GM18873 (cell line): Measurements from ENCODE around the gene KIFBP.
A peak's percentile ranks its signal among the peaks of the same experiment; 100 is the strongest.
"Not testable (repeated sequence)": the region's sequence is repeated elsewhere in the genome, so short reads cannot be mapped to it uniquely, and the experiment has no call there.

Experiments used
- ATAC-seq: cut with Tn5 transposase; IDR thresholded peaks from one replicate; pipeline ENCODE4 v1.9.1; 2021; ENCODE audit warnings: mild to moderate bottlenecking, moderate library complexity, moderate number of reproducible peaks; ENCODE audit not compliant: unreplicated experiment, low FRiP score

The KIFBP gene

GRCh38 chr10:68988530-68989316, at the start of gene KIFBP:
KIFBP (plus strand) TSS chr10:68988803; CDS start chr10:68988833, 30 bp downstream.
- peak; percentile 62 for ATAC-seq

GRCh38 chr10:68938884-68939283, 49.7 kb upstream of the KIFBP start:
- ATAC-seq: no peak

- ATAC-seq: not testable (repeated sequence)
Observed at GRCh38 chr10:68940917-68941316, 47.7 kb upstream of the KIFBP start.

DNA sequence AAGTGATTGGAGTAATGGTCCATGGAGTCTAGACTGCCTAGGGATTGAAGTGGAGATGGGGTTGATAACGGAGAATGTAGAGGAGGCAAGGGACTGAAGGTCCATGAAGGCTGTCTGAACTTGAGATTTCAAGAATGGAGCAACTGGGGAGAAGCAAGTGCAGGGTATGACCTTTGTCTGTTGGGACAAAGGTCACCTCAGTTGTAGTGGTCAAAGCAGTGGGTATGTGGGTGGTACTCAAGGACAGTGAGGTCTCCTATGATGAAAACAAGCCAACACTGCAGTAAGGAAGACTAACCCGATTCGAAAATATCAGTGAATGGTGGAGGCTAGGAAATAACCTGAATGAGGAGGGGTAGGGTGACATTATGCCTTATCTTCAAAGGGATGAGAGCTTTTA, 38.0 kb upstream of the KIFBP start:
- no peak for ATAC-seq

DNA sequence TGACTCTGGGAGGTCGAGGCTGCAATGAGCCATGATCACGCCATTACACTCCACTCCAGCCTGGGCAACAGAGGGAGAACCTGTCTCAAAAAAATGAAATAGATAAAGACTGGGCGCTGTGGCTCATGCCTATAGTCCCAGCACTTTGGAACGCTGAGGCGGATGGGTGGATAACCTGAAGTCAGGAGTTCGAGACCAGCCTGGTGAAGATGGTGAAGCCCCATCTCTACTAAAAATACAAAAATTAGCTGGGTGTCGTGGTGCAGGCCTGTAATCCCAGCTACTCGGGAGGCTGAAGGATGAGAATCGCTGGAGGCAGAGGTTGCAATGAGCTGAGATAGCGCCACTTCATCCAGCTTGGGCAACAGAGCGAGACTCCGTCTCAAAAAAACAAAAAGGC, 33.7 kb upstream of the KIFBP start:
- no peak for ATAC-seq

DNA sequence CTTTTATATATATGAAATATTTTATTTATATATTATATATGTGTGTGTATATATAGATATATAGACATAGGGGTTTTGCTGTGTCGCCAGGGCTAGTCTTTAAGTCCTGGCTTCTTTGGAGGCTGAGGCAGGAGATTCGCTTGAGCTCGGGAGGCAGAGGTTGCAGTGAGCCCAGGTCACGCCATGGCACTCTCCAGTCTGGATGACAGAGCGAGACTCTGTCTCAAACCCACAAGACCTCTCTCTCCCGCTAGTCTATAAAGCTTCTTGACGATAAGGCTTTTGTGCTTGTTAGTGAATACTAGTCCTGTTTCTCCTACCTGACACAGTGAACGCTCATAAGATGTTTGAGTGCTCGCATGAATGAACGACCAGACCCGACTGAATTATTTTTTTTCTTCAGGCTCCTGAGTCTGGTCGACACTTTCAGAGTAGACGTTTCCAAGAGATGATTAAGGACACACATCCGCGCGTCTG, 33.2 kb upstream of the KIFBP start:
- ATAC-seq: peak; percentile 1

- ATAC-seq: peak; percentile 72
Observed at GRCh38 chr10:68955832-68956532, 32.6 kb upstream of the KIFBP start, which contains the start of gene DDX21. DDX21 (plus strand) TSS chr10:68956170; CDS start chr10:68956226, 56 bp downstream.

GRCh38 chr10:68957284-68957615, 31.4 kb upstream of the KIFBP start:
- no peak for ATAC-seq

- ATAC-seq: no peak
Observed at GRCh38 chr10:68957654-68958053, 30.9 kb upstream of the KIFBP start.

DNA sequence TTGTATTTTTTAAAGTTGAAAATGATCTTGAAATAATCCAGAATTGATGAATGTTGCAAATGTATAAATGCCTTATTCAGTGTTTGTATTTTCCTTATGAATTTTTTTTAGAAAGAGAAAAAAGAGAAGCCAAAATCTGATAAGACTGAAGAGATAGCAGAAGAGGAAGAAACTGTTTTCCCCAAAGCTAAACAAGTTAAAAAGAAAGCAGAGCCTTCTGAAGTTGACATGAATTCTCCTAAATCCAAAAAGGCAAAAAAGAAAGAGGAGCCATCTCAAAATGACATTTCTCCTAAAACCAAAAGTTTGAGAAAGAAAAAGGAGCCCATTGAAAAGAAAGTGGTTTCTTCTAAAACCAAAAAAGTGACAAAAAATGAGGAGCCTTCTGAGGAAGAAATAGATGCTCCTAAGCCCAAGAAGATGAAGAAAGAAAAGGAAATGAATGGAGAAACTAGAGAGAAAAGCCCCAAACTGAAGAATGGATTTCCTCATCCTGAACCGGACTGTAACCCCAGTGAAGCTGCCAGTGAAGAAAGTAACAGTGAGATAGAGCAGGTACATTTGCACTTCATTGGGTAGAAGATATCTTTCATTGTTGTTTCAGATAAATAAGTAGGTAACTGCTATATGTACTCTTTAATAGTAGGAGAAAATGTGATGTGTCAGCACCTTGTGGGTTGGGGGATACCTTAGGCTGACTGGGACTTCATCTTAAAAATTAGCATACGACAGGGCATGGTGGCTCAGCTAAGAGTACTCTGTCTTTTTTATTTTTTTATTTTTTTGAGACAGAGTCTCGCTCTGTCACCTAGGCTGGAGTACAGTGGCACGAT, 28.7 kb upstream of the KIFBP start:
- no peak for ATAC-seq

DNA sequence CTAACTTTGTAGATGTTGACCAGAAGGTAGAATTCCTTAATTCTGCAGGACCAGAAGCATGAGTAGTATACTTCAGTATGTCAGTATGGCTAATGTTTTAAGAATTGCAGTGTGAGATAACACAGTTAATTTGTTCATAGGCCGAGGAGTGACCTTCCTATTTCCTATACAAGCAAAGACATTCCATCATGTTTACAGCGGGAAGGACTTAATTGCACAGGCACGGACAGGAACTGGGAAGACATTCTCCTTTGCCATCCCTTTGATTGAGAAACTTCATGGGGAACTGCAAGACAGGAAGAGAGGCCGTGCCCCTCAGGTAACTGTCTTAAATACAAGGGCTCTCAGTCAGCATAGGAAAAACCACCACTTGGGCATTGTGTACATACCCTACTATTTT, 25.5 kb upstream of the KIFBP start:
- no peak for ATAC-seq

- ATAC-seq: no peak
Observed at GRCh38 chr10:68973975-68974374, 14.6 kb upstream of the KIFBP start.

DNA sequence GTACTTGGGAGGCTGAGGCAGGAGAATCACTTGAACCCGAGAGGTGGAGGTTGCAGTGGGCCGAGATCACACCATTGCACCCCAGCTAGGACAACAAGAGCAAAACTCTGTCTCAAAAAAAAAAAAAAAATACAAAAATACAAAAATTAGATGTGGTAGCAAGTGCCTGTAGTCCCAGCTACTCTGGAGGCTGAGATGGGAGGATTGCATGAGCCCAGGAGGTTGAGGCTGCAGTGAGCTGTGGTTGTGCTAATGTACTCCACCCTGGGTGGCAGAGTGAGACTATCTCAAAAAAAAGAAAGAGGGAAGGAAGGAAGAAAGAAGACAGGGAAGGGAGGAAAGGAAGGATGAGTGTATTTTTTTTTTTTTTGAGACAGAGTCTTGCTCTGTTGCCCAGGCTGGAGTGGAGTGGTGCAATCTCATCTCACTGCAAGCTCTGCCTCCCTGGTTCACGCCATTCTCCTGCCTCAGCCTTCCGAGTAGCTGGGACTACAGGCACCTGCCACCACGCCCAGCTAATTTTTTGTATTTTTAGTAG, 12.6 kb upstream of the KIFBP start:
- not testable (repeated sequence) for ATAC-seq

DNA sequence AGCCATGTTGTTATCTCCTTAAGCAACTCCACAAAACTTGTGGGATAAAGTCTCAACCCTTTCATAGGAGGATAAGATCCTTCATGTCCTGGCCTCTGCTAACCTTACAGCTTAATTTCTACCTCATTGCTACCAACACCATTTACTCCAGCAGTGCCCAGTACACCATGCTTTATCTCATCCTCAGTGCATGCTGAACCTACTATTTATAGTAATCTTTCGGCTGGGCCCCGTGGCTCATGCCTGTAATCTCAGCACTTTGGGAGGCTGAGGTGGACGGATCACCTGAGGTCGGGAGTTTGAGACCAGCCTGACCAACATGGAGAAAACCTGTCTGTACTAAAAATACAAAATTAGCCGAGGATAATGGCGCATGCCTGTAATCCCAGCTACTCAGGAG, 8.9 kb upstream of the KIFBP start:
- not testable (repeated sequence) for ATAC-seq

- no peak for ATAC-seq
Observed at GRCh38 chr10:68981074-68981473, 7.5 kb upstream of the KIFBP start.

DNA sequence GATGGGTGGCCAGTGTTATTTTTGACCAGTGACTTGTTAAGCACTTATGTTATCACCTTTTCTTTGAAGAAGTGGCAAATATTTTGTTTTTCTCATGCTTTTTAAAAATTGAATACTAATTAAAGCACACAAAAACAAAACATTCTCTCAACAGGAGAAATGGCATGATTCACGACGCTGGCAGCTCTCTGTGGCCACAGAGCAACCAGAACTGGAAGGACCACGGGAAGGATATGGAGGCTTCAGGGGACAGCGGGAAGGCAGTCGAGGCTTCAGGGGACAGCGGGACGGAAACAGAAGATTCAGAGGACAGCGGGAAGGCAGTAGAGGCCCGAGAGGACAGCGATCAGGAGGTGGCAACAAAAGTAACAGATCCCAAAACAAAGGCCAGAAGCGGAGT, 6.2 kb upstream of the KIFBP start:
- ATAC-seq: no peak

DNA sequence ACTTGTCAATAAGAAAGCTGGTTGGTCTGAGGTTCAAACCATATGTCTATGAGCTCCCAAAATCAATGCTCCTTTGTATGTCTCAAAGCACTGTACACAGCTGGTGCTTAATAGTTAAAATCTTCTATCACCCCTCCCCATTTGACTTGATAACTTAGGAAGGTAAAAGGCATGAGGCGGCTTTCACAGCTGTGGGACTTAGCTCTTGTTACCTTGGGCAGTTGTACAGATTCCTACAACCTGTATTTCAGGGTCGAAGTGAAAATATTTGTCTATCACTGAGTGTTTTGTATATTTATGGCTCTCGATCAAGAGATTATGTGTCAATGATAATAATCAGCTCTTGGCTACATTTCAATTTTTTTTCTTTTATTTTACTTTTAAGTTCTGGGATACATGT, 992 bp upstream of the KIFBP start:
- no peak for ATAC-seq

GRCh38 chr10:68989317-68989990, 851 bp downstream of the KIFBP start:
- ATAC-seq: no peak

GRCh38 chr10:68992636-68993440, 4.2 kb downstream of the KIFBP start:
- no peak for ATAC-seq
